GM20000 (cell line): Measurements from ENCODE around the gene TSNAX.
"Not testable (repeated sequence)": the region's sequence is repeated elsewhere in the genome, so short reads cannot be mapped to it uniquely, and the experiment has no call there.

Source experiments
- DNase-seq: peaks from one replicate; pipeline ENCODE4 v3.0.0; 2012; ENCODE audit warnings: low spot score
- CTCF ChIP-seq: IDR thresholded peaks from 2 replicates; pipeline ENCODE4 v1.5.1; 2012; ENCODE audit warnings: mild to moderate bottlenecking, control low read depth; ENCODE audit errors: extremely low read depth, missing control alignments

The TSNAX gene

GRCh38 chr1:231564373-231564772 is 35.9 kb downstream of the TSNAX start:
- DNase-seq, result no peak
- no peak for TF ChIP-seq CTCF

DNA sequence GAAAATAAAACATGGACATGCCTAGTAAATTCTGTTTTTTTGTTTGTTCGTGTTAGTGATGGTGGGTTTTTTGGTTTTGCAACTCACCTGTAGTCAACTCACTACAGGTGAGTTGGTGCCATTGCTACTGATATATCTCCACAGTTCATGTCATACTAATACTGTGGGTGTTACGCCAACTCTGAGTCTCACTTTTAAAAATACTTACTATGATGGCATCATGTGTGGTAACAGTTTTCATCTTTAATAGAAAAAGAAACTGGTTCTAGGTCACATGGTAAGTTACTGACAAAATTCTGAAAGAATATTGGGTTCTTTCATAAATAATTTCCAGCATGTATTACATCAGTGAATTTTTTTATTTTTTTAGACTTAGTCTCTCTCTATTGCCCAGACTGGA is 38.0 kb downstream of the TSNAX start:
- DNase-seq, result no peak
- TF ChIP-seq CTCF, result no peak

DNA sequence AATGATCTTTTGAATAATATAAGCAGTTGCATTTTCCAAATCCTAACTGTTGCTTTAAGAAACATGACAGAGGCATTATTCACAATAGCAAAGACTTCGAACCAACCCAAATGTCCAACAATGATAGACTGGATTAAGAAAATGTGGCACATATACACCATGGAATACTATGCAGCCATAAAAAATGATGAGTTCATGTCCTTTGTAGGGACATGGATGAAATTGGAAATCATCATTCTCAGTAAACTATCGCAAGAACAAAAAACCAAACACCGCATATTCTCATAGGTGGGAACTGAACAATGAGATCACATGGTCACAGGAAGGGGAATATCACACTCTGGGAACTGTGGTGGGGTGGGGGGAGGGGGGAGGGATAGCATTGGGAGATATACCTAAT is 41.8 kb downstream of the TSNAX start:
- DNase-seq, result not testable (repeated sequence)

- no peak for DNase-seq
- TF ChIP-seq CTCF, result no peak
These were observed 43.4 kb downstream of the TSNAX start for GRCh38 chr1:231571904-231572303.

GRCh38 chr1:231575472-231575871 is 47.0 kb downstream of the TSNAX start:
- no peak for DNase-seq
- no peak for TF ChIP-seq CTCF

DNA sequence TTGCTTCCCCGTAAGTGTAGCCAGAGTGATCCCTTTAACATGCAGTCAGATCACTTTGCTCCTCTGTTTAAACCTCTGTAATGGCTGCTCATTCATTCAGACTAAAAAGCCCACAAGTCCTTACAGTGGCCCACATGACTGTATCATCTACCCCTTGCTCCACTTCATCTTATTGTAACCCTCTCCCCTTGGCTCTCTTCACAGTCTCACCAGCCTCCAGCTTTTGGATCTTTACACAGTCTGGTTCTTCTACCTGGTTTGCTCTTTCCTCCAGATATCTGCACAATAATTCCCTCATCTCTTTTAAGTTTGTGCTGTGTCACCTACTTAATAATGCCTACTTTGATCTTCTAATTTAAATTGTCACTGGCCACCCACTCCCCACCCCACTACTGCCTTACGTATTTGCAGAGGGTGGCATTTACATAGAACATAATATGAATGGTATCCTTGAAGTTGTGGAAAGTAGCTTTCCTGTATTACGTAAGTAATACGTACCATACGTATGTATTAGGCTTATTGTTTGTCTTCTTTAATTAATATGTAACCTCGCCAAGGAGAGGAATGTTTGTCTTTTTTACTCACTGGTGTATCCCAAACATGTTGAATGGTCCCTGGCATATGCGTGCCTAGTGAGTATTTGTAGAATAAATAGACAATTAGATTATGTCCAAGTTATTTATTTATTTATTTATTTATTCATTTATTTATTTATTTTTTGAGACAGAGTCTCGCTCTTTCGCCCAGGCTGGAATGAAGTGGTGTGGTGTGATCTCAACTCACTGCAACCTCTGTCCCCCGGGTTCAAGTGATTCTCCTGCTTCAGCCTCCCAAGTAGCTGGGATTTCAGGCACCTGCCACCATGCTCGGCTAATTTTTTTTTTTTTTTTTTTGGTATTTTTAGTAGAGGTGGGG is 48.6 kb downstream of the TSNAX start:
- no peak for TF ChIP-seq CTCF
- no peak for DNase-seq

- DNase-seq, result no peak
- no peak for TF ChIP-seq CTCF
These were observed 52.4 kb downstream of the TSNAX start for GRCh38 chr1:231580874-231581273.

DNA sequence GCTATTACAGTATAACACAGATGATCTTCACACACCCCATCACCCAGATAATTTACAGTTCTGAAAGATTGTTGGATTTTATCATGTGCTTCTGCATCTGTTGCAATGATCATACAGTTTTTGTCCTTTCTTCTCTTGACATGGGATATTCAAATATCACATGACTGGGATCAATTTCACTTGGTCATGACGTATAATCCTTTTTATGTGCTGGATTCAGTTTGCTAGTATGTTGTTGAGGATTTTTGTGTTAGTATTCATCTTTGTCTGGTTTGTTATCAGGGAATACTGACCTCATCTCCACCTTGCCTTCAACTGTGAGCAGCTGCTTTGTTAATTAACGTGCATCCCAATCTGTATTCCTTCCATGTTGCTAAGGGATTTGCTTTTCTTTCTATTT is 53.4 kb downstream of the TSNAX start:
- DNase-seq, result no peak

More for the DNA sequence above, 53.4 kb downstream of the TSNAX start:
- no peak for TF ChIP-seq CTCF
